GM21367 (cell line): ENCODE data around the gene APBB1IP.
"Not testable (repeated sequence)": the region's sequence is repeated elsewhere in the genome, so short reads cannot be mapped to it uniquely, and the experiment has no call there.

ENCODE experiments used
- ATAC-seq: cut with Tn5 transposase; IDR thresholded peaks from one replicate; pipeline ENCODE4 v1.9.1; 2021; ENCODE audit not compliant: unreplicated experiment

APBB1IP gene

GRCh38 chr10:26504429-26504828 is 66.3 kb downstream of the APBB1IP start:
- not testable (repeated sequence) for ATAC-seq

- no peak for ATAC-seq
Observed at GRCh38 chr10:26505491-26505890, 67.3 kb downstream of the APBB1IP start.

DNA sequence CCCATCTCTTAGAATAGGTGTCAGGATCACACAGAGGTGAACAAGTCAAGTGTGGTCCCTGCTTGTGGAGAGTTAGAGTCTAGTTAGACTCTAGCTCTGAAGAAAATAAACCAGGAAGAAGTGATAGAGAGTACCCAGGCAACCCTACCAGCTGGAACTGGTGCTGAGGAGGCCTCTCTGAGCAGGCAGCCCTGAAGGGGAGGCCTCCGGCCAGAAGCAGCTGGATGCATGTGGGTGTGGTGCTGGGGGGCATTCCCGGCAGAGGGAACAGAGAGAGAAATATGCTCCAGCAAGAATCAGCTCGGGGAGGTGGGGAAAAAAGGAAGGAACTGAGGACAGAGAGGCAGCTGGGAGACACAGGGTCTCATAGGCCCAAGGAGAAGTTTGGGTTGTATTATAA is 68.6 kb downstream of the APBB1IP start:
- ATAC-seq, result no peak

DNA sequence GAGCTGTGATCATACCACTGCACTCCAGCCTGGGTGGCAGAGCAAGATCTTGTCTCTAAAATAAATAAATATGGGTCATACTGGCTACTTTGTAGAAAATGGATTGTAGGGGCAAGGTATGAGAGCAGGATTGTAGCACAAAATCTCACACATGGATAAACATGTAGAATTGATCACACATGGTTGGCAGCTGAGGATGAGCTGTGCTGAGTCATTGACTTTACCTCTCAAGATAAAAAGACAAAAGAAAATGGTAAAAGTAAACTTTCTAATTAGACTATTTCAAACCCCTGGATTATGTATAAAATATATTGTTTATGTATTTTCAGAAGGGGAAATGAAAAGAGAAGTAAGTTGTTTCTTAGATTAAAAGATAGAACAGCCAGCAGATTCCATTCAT is 69.3 kb downstream of the APBB1IP start:
- ATAC-seq, result no peak

- ATAC-seq, result no peak
Observed at GRCh38 chr10:26508016-26508415, 69.9 kb downstream of the APBB1IP start.

DNA sequence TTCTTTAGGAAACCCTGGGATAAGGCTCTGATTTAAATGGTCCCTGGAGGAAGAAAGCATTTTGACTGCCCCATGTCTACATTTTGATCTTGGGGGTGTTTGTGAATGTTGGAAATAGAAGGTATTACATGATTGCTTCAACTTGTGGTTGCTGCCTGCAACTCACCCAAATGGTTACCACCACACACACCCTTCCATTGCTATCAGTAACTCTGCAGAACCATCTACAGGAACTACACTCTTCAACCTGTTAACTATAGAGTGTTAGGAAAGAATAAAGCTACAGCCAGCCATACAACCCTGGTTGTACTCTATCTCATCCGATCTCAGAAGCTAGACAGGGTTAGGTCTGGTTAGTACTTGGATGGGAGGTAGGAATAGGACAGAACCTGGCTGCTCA is 71.2 kb downstream of the APBB1IP start:
- ATAC-seq, result no peak

DNA sequence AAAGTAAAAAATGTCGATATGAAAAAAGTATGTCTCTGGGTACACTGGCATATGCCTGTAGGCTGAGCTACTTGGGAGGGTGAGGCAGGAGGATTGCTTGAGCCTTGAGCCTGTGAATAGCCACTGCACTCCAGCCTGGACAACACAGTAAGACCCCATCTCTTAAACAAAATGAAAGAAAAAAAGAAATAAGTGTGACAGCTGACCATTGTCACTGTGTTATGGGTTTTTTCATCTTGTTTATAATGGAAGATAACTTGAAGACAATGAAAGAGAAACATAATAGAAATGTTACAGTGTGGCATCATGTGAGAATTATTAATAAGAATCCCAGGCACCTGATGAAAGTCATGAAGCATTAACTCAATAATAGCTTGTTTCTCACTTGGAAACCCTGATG is 75.0 kb downstream of the APBB1IP start:
- ATAC-seq, result no peak

GRCh38 chr10:26516540-26517101 is 78.5 kb downstream of the APBB1IP start:
- ATAC-seq, result no peak

GRCh38 chr10:26517141-26517867 is 79.2 kb downstream of the APBB1IP start:
- ATAC-seq, result no peak

- no peak for ATAC-seq
Observed at GRCh38 chr10:26519803-26520202, 81.7 kb downstream of the APBB1IP start.

DNA sequence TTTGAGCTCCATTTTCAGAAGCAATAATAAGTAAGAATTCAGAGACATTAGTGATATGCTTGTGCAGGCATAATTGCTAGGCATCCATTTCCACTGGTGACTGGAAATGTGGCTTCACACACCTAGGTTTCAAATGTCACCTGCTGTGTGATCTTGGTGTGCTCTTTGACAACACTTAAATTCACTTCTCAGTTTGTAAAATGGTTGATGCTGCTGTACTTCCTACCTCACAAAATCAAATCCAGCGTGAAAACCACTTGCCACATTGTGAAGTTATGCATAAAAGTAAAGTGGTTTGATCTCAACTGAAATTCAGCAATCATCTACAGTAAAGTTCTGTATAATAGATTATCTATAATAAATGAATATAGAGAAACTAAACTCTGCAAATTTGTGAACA is 82.4 kb downstream of the APBB1IP start:
- ATAC-seq, result no peak

DNA sequence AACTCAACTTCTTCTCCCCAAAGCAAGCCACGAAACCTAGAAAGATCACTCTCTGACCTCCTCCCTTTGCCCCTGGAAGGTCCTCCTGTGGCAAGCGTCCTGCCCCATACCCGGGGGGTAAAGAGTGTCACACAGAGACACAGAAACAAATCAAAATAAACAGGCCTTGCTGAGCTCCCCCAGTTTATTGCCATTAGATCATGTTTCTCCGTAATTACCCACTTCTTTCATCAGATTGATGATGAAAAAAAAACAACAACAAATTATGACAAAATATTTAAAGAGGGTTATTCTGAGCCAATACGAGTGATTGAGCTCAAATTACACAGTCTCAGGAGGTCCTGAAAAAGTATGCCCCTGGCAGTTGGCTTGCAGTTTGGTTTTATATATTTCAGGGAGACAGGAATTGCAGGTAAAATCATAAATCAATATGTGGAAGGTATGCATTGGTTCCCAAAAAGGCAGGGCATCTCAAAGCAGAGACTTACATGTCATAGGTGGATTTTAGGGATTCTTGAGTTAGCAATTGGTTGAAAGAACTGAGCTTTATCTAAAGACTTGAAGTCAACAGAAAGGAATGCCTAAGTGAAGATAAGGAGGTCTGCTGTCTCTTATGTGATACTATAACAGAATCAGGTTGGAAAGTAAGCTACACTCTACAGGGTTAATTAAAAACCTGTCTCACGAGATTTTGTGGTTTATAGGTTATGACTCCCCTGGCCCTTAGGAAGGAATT is 86.2 kb downstream of the APBB1IP start:
- no peak for ATAC-seq

- no peak for ATAC-seq
Observed at GRCh38 chr10:26525586-26525985, 87.4 kb downstream of the APBB1IP start.

DNA sequence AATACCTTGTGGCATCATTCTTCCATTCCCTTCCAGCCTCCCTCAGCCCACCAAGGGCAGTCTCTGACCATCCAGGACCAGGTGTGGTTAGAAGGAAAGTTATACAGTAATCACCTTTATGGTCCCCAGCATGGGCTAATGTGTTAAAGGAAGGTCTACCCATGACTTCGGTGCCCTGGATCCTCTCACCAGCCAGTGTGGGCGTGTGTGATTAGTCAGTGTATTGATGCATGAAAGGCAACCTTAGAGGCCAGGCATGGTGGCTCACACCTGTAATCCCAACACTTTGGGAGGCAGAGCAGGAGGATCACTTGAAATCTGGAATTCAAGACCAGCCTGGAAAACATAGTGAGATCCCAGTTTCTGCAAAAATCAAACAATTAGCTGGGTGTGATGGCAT is 88.9 kb downstream of the APBB1IP start:
- no peak for ATAC-seq

DNA sequence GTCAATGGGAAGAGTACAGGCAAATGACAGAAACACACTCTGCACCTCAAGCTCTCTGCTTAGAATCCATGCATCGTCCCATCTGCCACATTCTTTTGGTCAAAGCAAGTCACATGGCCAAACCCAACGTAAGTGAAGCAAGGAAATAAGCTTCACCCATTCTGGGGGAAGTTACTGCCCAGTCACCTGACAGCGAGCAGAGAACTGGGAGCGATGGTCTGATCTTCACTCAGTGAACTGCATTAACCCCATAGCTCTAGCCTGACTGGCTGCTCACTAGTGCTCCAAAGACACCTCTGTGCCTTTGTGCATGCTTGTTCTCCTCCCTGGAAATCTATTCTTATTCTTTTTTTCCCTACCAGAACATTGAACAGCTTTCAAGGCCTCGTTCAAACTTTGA is 89.9 kb downstream of the APBB1IP start:
- no peak for ATAC-seq

- ATAC-seq, result peak; percentile 59
Observed at GRCh38 chr10:26528715-26529393, 90.7 kb downstream of the APBB1IP start.

DNA sequence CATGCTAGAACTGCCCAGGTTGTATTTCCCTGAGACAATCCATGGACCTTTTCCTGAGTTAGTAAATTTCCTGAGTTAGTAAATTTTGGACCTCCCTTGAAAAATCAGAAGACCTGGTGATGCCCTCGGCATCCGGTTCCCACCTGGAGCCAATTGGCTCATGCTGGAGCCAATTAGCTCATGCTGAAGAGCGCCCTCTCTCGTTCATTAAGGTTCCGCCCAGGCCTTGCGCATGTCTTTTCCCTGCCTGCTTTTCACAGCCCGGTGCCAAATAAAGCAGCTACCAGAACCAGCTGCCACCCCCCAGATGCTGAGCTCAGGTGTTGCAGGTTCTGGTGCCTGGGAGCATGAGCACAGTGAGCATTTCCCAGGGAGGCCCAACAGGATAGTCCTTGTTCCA is 96.2 kb downstream of the APBB1IP start:
- ATAC-seq, result no peak

GRCh38 chr10:26540601-26541000 is 102.5 kb downstream of the APBB1IP start:
- ATAC-seq, result peak; percentile 48

- no peak for ATAC-seq
Observed at GRCh38 chr10:26543567-26544306, 105.6 kb downstream of the APBB1IP start.

GRCh38 chr10:26544932-26545331 is 106.8 kb downstream of the APBB1IP start:
- no peak for ATAC-seq
